ENCODE results near the gene BCL2L12.
"Not testable (repeated sequence)": the region's sequence is repeated elsewhere in the genome, so short reads cannot be mapped to it uniquely, and the experiment has no call there.

BCL2L12 gene

GRCh38 chr19:49632576-49632975, 33.2 kb upstream of the BCL2L12 start:
- no peaks in the 10 kb centered on the region for H3K9me3 ChIP-seq (ENCODE audit: control insufficient read depth, insufficient read depth, low read depth, low read length)
- H3K4me1 ChIP-seq (ENCODE audit: control insufficient read depth, insufficient read depth, low read length): 0 out of 2 replicates have a peak, but pooled peaks cover 5% of the 10 kb centered on the region
- H3K27ac ChIP-seq (ENCODE audit: extremely low read depth, low read depth, low read length): no peak overlapping the region
- peaks cover 4 to 13% of the 10 kb centered on the region in 2 experiments; a peak in 2 of 3 replicates for H3K36me3 ChIP-seq (ENCODE audit: control insufficient read depth in 2 of 2, insufficient read depth in 1 of 2, low read length in 2 of 2)
- TF ChIP-seq ZNF121 (tag by site-specific recombination; IDR thresholded peaks at IDR 0.05): peak; percentile 85
- no peak for TF ChIP-seq SETDB1 (IDR thresholded peaks at IDR 0.05; ENCODE audit: insufficient read length, low read length)
- no peak for TF ChIP-seq ZNF510 (tag by site-specific recombination; IDR thresholded peaks at IDR 0.05; ENCODE audit: insufficient replicate concordance)
- CTCF ChIA-PET: interaction anchor here (0.6 kb wide), 2 partner anchors 32 to 47 kb away, joined by 3 to 4 read pairs; no protein-coding TSS in a partner anchor
- POLR2A ChIA-PET: interaction anchor here (1.7 to 3.4 kb wide), 2 partner anchors 8 to 52 kb away, joined by 4 to 21 read pairs; partner anchors contain the start of genes NOSIP and RRAS
- H3K4me3 ChIP-seq (ENCODE audit: low read depth, low read length): no peak overlapping the region

- H3K27ac ChIP-seq (ENCODE audit: extremely low read depth, low read depth, low read length); H3K9me3 ChIP-seq (ENCODE audit: control insufficient read depth, insufficient read depth, low read depth, low read length); H3K4me3 ChIP-seq (ENCODE audit: low read depth, low read length): not testable (repeated sequence)
- CTCF ChIA-PET: interaction anchor here (0.6 kb wide), 2 partner anchors 33 to 47 kb away, joined by 3 to 4 read pairs; no protein-coding TSS in a partner anchor
- peaks cover 0 to 11% of the 10 kb centered on the region in 2 experiments; a peak in 1 of 3 replicates for H3K36me3 ChIP-seq (ENCODE audit: control insufficient read depth in 2 of 2, insufficient read depth in 1 of 2, low read length in 2 of 2)
- peaks cover 12% of the 10 kb centered on the region for H3K4me1 ChIP-seq (ENCODE audit: control insufficient read depth, insufficient read depth, low read length)
- POLR2A ChIA-PET: interaction anchor here (1.7 kb wide), 1 partner anchor 53 kb away, joined by 4 read pairs; the partner anchor contains the start of gene NOSIP
These were observed 32.5 kb upstream of the BCL2L12 start for GRCh38 chr19:49633273-49633672.

GRCh38 chr19:49635530-49636232, 30.1 kb upstream of the BCL2L12 start:
- no peaks in the 10 kb centered on the region; a peak in 1 of 3 replicates for H3K36me3 ChIP-seq (ENCODE audit: control insufficient read depth in 2 of 2, insufficient read depth in 1 of 2, low read length in 2 of 2)
- POLR2A ChIA-PET: interaction anchor here (2.0 kb wide), 1 partner anchor 42 kb away, joined by 8 read pairs; no protein-coding TSS in a partner anchor
- TF ChIP-seq ZSCAN30 (tag by site-specific recombination; IDR thresholded peaks at IDR 0.05) (no peak), SP2 (tag by site-specific recombination; IDR thresholded peaks at IDR 0.05) (no peak)
- H3K9me3 ChIP-seq (ENCODE audit: control insufficient read depth, insufficient read depth, low read depth, low read length): no peaks in the 10 kb centered on the region
- no peak overlapping the region for H3K27ac ChIP-seq (ENCODE audit: extremely low read depth, low read depth, low read length)
- no peak overlapping the region for H3K4me3 ChIP-seq (ENCODE audit: low read depth, low read length)
- CTCF ChIA-PET: interaction anchor here (0.6 kb wide), 1 partner anchor 45 kb away, joined by 3 read pairs; no protein-coding TSS in a partner anchor
- peaks cover 20% of the 10 kb centered on the region for H3K4me1 ChIP-seq (ENCODE audit: control insufficient read depth, insufficient read depth, low read length)

GRCh38 chr19:49636233-49636932, 29.4 kb upstream of the BCL2L12 start:
- ChIA-PET POLR2A (interaction anchor here (2.0 kb wide), 1 partner anchor 43 kb away, joined by 8 read pairs; no protein-coding TSS in a partner anchor), CTCF (no interaction called here)
- H3K9me3 ChIP-seq (ENCODE audit: control insufficient read depth, insufficient read depth, low read depth, low read length): no peaks in the 10 kb centered on the region
- TF ChIP-seq ZNF423 (tag by site-specific recombination; IDR thresholded peaks at IDR 0.05) (no peak), ZBTB1 (tag by site-specific recombination; IDR thresholded peaks at IDR 0.05) (no peak), ZBTB10 (tag by site-specific recombination; IDR thresholded peaks at IDR 0.05) (peak; percentile 42; the same call in 1 of the 2 replicates), ZFP69B (tag by site-specific recombination; IDR thresholded peaks at IDR 0.05) (no peak), ZNF600 (tag by site-specific recombination; IDR thresholded peaks at IDR 0.05) (0 out of 2 replicates have a peak, but pooled peaks have one; percentile 17)
- peaks cover 23% of the 10 kb centered on the region for H3K4me1 ChIP-seq (ENCODE audit: control insufficient read depth, insufficient read depth, low read length)
- H3K27ac ChIP-seq (ENCODE audit: extremely low read depth, low read depth, low read length): no peak overlapping the region
- no peak overlapping the region for H3K4me3 ChIP-seq (ENCODE audit: low read depth, low read length)
- H3K36me3 ChIP-seq (ENCODE audit: control insufficient read depth in 2 of 2, insufficient read depth in 1 of 2, low read length in 2 of 2): no peaks in the 10 kb centered on the region; a peak in 1 of 3 replicates
